Brain pericyte (primary cell): Measurements from ENCODE around the gene GUCY2D.
A peak's percentile ranks its signal among the peaks of the same experiment; 100 is the strongest.
"Not testable (repeated sequence)": the region's sequence is repeated elsewhere in the genome, so short reads cannot be mapped to it uniquely, and the experiment has no call there.

Source experiments
- DNase-seq: peaks from one replicate; pipeline ENCODE4 v3.0.0-alpha.2; 2012; ENCODE audit warnings: low read depth, low spot score

The GUCY2D gene

GRCh38 chr17:8001976-8002720, at the start of gene GUCY2D:
Gene GUCY2D, plus strand, starts transcription at chr17:8002615. Its CDS starts 433 bp downstream, at chr17:8003048.
- no peak for DNase-seq

- not testable (repeated sequence) for DNase-seq
These were observed 49.1 kb upstream of the GUCY2D start for GRCh38 chr17:7953266-7953665.

GRCh38 chr17:7955414-7956227, 46.8 kb upstream of the GUCY2D start:
- no peak for DNase-seq

- DNase-seq = no peak
These were observed 46.0 kb upstream of the GUCY2D start for GRCh38 chr17:7956228-7956965.

- DNase-seq = no peak
These were observed 42.7 kb upstream of the GUCY2D start for GRCh38 chr17:7959503-7960253.

- no peak for DNase-seq
These were observed 41.0 kb upstream of the GUCY2D start for GRCh38 chr17:7961421-7961820.

- no peak for DNase-seq
These were observed 34.7 kb upstream of the GUCY2D start for GRCh38 chr17:7967751-7968150.

- DNase-seq = no peak
These were observed 33.0 kb upstream of the GUCY2D start for GRCh38 chr17:7969433-7969832.

- DNase-seq = no peak
These were observed 30.8 kb upstream of the GUCY2D start for GRCh38 chr17:7971651-7972050.

- DNase-seq = no peak
These were observed 30.2 kb upstream of the GUCY2D start for GRCh38 chr17:7972131-7972785.

- DNase-seq = no peak
These were observed 27.7 kb upstream of the GUCY2D start for GRCh38 chr17:7974638-7975131.

GRCh38 chr17:7977039-7977438, 25.4 kb upstream of the GUCY2D start:
- DNase-seq = no peak

GRCh38 chr17:7977805-7978204, 24.6 kb upstream of the GUCY2D start:
- DNase-seq = no peak

GRCh38 chr17:7982173-7982572, 20.2 kb upstream of the GUCY2D start:
- DNase-seq = no peak

- no peak for DNase-seq
These were observed 19.7 kb upstream of the GUCY2D start for GRCh38 chr17:7982666-7983065.

GRCh38 chr17:7984904-7985303, 17.5 kb upstream of the GUCY2D start:
- DNase-seq = no peak

GRCh38 chr17:7987112-7987893, 15.1 kb upstream of the GUCY2D start:
- DNase-seq = no peak

- DNase-seq = peak; percentile 41
These were observed 13.7 kb upstream of the GUCY2D start for GRCh38 chr17:7988750-7989178.

- peak; percentile 8 for DNase-seq
These were observed 12.4 kb upstream of the GUCY2D start for GRCh38 chr17:7989781-7990655.
